Hepatic stellate cell (primary cell): ENCODE data around the gene TRIO.

Source experiments
- DNase-seq: peaks from one replicate; pipeline ENCODE4 v3.0.0; 2011; ENCODE audit warnings: low spot score

TRIO gene

GRCh38 chr5:14226554-14226953, 83.4 kb downstream of the TRIO start:
- no peak for DNase-seq

- DNase-seq, result no peak
Observed at GRCh38 chr5:14226992-14227391, 83.8 kb downstream of the TRIO start.

DNA sequence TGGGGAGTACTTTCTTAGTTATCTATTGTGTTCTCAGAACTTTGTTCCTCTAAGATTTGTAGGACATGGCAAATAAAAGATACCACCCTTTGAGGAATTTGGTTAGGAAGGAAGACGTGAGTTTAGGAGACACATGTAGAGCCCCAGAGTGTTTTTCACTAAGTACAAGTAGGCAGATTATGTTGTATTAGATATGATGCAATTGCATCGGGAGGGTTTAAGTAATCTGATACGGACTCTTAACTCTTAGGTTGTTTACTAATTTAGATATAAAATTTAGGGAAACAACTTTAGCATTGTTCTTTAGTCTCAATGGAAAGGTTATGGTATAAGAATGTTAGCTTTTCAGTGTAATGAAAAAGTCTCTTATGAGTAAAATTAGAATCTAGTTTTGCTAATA, 84.4 kb downstream of the TRIO start:
- no peak for DNase-seq

GRCh38 chr5:14228219-14228618, 85.1 kb downstream of the TRIO start:
- DNase-seq, result no peak

GRCh38 chr5:14229181-14229580, 86.0 kb downstream of the TRIO start:
- DNase-seq, result no peak

DNA sequence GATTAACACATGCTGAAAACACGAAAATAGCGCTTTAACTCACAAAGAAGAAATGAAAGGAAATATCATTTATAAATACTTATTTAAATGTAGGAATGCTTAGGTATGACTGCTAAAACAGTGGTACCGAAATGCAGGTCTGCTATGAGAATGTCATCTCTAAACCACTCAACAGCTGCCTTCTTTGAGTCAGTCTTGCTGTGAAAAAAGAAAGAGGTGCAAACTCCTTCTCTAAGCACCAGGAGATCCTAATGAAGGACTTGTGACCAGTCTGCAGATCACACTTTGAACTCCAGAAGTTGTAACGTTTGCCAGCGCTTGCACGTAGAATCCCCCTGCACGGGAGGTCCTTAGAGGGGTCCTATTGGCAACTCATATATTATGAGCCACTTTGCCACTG, 86.6 kb downstream of the TRIO start:
- DNase-seq, result no peak

- DNase-seq, result no peak
Observed at GRCh38 chr5:14231156-14231555, 88.0 kb downstream of the TRIO start.

DNA sequence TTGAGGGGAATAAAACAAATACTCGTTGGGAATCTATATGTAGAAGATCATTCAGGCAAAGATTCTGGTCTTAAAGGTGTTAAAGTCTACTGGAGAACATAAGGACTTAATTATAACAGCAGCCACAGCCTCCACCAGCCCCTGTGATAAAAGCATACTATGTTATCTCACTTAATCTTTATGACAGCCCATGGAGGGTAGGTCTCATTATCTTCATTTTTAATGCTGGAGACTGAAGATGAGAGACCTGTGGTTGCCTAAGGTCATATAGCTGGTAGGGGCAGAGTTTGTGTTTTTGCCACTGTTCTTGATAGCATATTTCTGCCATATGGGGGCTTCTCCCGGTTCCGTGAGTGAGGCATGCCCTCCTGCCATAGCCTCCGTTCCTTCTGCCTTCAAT, 88.7 kb downstream of the TRIO start:
- no peak for DNase-seq

DNA sequence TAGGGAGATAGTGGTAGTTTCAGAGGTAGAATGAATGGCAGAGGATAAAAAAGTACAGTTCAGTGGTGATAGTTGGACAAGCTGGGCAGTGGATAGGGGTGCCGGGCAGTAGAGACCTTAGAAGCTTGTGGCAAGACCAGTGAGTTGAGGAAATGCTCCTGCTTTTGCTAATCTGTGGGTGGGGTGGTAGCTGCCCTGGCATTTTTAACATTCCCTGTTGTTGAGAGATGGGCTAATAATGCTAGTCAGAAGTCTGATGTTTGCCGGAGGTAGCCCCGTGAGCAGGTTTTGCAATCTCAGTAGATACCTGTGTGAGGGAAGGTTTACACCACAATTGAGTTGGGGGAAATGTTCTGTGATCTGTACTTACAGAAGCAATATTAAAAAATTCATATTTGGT, 91.1 kb downstream of the TRIO start:
- DNase-seq, result no peak

GRCh38 chr5:14235872-14236271, 92.7 kb downstream of the TRIO start:
- DNase-seq, result no peak

DNA sequence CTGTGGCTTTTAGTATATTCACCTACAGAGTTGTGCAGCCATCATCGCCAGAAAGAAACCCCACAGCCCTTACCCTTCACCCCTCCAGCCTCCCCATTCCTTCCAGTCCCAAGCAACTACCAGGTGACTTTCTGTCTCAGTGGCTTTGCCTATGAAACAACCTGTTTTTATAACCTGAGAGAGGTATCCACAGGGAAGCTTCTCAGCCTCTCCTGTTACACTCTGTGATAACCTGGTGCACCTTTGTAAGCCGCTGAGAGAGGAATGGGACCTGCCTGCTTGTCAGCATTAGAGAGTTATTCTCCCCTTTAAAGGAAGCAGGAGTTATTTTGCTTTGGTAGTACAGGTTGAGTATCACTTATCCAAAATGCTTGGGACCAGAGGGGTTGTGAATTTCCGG, 93.6 kb downstream of the TRIO start:
- DNase-seq, result no peak

DNA sequence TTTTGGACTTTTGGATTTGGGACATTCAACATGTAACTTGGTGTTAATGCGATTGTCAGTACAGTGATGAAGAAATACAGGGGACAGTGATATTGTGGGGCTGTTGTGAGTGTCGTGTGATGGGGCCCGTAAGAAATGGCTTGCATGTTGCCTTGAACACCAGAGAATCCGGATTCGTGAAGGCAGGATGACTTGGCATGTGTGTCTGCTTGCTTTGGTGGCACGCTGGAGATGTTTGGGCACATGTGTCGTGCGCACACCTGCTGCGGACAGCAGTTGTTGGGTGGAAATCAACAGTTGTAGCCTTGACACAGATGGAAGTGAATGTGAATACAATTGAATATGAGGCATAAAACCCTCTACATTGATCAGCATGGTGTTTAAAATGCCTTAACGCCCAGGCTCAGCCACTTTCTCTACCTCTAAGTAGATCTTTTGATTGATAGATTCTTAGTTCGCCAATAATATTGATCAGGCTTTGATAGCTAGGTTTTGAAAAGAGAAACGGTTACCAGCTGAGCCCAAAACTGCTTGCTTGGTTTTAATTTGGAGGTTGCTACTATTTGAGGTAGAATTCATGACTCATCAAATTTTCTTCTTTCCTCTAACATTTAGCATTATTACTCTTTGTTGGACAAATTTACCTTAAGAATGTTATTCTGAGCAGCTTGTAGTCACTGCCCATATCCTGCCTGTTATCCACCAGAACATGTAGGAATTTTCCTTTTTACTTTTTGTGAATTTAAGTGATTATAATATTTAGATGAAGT, 94.4 kb downstream of the TRIO start:
- DNase-seq, result no peak

DNA sequence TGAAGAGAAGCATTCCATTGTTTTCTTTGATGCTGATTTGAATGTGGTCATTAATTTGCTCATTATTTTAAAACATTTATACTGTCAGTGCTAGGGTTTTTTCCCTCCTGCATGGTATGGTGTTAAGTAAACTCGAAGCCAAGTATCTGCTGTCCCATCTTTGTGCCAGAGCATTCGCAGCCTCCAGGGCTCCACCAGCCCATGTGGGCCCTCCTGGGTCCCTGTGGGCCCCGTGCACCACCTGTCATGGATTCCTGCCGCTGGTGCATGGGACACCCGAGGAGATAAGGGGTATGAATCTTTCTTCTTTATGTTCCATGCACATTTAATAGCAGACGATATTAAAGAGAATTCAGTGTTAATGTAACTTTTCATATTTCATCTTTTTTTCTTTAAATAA, 95.1 kb downstream of the TRIO start:
- no peak for DNase-seq

DNA sequence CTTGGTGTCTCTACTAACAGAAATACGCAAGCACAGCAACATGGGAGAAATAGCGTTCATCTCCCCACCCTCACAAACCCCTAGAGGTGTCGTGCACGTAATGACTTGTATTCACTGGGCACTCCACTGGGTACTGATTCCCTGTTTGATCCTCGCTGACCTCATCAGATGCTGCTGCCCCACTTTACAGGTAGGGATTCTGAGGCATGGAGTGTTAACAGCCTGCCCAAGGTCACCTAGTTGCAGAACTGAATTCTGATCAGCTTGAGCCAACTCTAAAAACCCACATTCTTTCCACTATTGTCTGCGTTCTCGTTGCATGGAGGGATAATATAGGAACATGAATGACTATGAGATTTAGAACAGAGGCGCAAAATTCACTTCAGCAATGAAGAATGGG, 96.3 kb downstream of the TRIO start:
- no peak for DNase-seq

DNA sequence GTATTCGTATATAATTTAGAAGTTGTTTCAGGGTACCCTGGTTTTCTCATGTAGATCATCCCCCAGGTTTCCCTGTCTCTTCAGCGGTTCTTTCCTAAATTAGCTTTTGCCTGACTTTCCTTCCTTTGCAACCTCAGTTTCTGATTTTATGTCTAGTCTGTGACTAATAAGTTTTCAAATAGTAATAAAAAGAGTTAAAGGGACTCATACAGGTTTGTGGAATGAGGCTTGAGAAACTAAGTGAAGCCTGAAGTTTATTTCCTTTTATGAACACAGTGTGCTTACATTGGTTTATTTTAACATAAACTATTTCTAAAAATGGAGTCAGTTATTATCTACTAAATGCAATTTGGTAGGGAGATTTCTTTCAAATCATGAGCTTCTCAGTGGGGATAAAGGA, 96.8 kb downstream of the TRIO start:
- no peak for DNase-seq

GRCh38 chr5:14240359-14240758, 97.2 kb downstream of the TRIO start:
- peak; percentile 41 for DNase-seq

GRCh38 chr5:14241141-14241540, 98.0 kb downstream of the TRIO start:
- no peak for DNase-seq

GRCh38 chr5:14242447-14242846, 99.3 kb downstream of the TRIO start:
- DNase-seq, result no peak

DNA sequence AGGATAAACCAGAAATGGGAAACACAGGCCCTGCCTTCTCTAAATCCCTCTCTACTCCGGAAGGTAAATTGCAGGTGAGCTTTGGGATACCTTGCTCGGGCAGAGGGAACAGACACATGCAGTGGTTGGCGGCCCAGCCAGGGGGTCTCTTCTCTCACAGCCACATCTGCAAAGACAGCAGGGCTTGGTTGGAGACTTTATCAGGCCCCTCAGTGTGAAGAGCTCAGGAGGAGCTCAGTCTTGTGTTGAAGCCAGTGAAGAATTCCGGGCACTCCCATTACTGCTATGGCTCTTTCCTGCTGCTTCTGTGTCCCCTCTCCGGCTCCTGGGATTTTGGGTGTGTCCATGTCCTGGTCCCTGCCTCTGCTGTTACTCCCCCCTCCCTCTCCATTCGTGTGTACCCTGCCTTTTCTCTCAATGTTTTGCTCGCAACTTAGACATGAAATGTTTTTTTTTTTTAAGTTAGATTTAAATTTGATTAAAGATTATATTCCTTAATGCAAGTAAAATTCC, 99.8 kb downstream of the TRIO start:
- no peak for DNase-seq

GRCh38 chr5:14243766-14244165, 100.6 kb downstream of the TRIO start:
- DNase-seq, result no peak

- DNase-seq, result no peak
Observed at GRCh38 chr5:14244721-14245120, 101.6 kb downstream of the TRIO start.

DNA sequence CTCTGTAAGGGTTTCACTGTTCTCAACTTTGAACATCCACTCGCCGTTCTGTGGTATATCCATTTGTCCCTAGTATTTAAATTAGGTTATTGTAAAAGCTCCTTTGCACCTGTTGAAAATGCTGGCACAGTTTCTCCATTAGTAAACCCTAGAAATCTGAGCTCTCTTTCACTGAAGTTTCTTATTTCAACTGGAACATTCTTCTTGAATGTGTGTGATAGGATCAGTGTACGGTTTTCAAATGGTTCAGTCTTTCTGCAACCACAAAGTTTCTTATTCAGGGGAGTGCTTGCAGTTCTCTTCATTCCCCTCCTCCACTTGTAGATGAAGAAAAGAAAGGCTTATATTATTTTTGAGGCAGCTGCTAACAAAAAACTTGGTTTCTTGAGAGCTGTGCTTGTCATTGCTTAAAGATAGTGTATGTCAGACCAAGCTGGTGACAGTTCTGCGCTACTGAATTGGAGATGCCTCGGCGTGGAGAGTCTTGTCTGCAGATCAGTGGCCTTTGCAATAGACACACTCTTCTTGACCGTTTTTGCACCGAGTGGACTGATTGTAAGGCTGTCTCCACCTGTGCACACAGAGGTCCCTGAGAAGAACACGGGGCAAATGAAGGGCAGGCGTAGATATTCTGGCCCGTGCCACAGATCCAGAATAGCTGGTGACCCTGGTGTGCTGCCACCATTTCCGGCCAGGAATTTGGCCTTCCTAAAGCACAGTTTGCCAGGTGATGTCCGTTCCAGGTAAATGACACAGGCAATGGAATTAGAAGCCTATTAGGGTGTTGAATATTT, 102.2 kb downstream of the TRIO start:
- DNase-seq, result no peak

GRCh38 chr5:14246350-14247053, 103.4 kb downstream of the TRIO start:
- no peak for DNase-seq
